Upper lobe of right lung (tissue), 1 donor: ENCODE measurements around the gene FALEC. TPM values are rescaled to one million over a fixed set of nuclear protein-coding genes. Genes with fewer than 3 reads are reported as not detected.

Experiments used
- ATAC-seq: fragments of 200-7000 bp; cut with Tn5 transposase; one replicate; pipeline ENCODE4 v1.9.1; 2020; ENCODE audit warnings: mild to moderate bottlenecking, moderate library complexity
- DNase-seq: peaks from one replicate; pipeline ENCODE4 v3.0.0-alpha.2; 2020
- H3K27ac ChIP-seq: fragments of 200-600 bp; one replicate; pipeline ENCODE4 v1.8.0; 2022
- H3K27me3 ChIP-seq: fragments of 200-600 bp; one replicate; pipeline ENCODE4 v1.8.0; 2022; ENCODE audit warnings: mild to moderate bottlenecking
- H3K36me3 ChIP-seq: fragments of 200-600 bp; one replicate; pipeline ENCODE4 v1.8.0; 2022
- H3K4me1 ChIP-seq: fragments of 200-600 bp; one replicate; pipeline ENCODE4 v1.8.0; 2022
- H3K4me3 ChIP-seq: fragments of 200-600 bp; one replicate; pipeline ENCODE4 v1.8.0; 2022; ENCODE audit warnings: mild to moderate bottlenecking
- H3K9me3 ChIP-seq: fragments of 200-600 bp; one replicate; pipeline ENCODE4 v1.8.0; 2022
- intact Hi-C: fragments of 100-400 bp; cut with DNase I; formaldehyde crosslinking; loops from one replicate; pipeline ENCODE4 v1.11.0; 2022
- total RNA-seq: library from RNA; stranded (reverse); fragmentation: NEBNext Ultra II Directional; extraction: Animal tissue kit (Norgen Biotek cat#: 25700); gene quantifications from one replicate; pipeline ENCODE4 v1.2.1, GENCODE V29; 2021
- TF ChIP-seq, protein P1 (sequence below): fragments of 200-600 bp; IDR thresholded peaks from one replicate; pipeline ENCODE4 v1.8.0; 2022; ENCODE audit warnings: antibody characterized with exemption
- donor health status: DM: no; HTN: yes; CAD: no; lungs with severe emphysema.

The FALEC gene
- total RNA-seq, 1 donor from 2014 or later = 1.0 TPM

DNA sequence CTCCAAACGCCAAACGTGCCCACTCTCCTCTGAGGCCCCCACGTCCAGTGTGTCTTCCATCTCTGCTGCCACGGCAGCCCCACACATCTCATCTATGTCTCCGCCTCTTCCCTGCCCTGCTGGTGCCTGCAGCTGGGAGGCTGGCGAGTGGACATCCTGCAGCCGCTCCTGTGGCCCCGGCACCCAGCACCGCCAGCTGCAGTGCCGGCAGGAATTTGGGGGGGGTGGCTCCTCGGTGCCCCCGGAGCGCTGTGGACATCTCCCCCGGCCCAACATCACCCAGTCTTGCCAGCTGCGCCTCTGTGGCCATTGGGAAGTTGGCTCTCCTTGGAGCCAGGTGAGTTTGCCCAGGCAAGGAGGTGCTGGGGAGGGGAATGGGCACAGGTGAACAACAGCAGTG, 42.3 kb downstream of the FALEC start:
- no peak for ATAC-seq

DNA sequence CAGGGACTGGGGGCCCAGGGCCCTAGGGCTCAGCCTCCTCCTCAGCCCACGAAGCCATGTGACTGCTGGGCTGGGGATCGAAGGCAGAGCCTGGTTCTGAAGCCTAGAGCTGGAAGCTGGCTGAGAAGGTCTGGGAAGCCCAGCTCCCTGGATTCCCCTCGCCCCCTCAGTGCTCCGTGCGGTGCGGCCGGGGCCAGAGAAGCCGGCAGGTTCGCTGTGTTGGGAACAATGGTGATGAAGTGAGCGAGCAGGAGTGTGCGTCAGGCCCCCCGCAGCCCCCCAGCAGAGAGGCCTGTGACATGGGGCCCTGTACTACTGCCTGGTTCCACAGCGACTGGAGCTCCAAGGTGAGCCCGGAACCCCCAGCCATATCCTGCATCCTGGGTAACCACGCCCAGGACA, 42.8 kb downstream of the FALEC start:
- intact Hi-C loops = no loop called here
- H3K4me1 ChIP-seq = peaks cover 38% of the 10 kb centered on the region
- H3K4me3 ChIP-seq = peak overlapping the region; percentile 44

More for the DNA sequence above, 42.3 kb downstream of the FALEC start:
- TF ChIP-seq, protein P1, sequence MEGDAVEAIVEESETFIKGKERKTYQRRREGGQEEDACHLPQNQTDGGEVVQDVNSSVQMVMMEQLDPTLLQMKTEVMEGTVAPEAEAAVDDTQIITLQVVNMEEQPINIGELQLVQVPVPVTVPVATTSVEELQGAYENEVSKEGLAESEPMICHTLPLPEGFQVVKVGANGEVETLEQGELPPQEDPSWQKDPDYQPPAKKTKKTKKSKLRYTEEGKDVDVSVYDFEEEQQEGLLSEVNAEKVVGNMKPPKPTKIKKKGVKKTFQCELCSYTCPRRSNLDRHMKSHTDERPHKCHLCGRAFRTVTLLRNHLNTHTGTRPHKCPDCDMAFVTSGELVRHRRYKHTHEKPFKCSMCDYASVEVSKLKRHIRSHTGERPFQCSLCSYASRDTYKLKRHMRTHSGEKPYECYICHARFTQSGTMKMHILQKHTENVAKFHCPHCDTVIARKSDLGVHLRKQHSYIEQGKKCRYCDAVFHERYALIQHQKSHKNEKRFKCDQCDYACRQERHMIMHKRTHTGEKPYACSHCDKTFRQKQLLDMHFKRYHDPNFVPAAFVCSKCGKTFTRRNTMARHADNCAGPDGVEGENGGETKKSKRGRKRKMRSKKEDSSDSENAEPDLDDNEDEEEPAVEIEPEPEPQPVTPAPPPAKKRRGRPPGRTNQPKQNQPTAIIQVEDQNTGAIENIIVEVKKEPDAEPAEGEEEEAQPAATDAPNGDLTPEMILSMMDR = no peak
- Histone ChIP-seq H3K36me3 (peaks cover 12% of the 10 kb centered on the region), H3K4me1 (peaks cover 38% of the 10 kb centered on the region), H3K27me3 (no peaks in the 10 kb centered on the region), H3K9me3 (no peaks in the 10 kb centered on the region), H3K4me3 (peak overlapping the region; percentile 44), H3K27ac (no peak overlapping the region)
- intact Hi-C loops = no loop called here
- DNase-seq = no peak

DNA sequence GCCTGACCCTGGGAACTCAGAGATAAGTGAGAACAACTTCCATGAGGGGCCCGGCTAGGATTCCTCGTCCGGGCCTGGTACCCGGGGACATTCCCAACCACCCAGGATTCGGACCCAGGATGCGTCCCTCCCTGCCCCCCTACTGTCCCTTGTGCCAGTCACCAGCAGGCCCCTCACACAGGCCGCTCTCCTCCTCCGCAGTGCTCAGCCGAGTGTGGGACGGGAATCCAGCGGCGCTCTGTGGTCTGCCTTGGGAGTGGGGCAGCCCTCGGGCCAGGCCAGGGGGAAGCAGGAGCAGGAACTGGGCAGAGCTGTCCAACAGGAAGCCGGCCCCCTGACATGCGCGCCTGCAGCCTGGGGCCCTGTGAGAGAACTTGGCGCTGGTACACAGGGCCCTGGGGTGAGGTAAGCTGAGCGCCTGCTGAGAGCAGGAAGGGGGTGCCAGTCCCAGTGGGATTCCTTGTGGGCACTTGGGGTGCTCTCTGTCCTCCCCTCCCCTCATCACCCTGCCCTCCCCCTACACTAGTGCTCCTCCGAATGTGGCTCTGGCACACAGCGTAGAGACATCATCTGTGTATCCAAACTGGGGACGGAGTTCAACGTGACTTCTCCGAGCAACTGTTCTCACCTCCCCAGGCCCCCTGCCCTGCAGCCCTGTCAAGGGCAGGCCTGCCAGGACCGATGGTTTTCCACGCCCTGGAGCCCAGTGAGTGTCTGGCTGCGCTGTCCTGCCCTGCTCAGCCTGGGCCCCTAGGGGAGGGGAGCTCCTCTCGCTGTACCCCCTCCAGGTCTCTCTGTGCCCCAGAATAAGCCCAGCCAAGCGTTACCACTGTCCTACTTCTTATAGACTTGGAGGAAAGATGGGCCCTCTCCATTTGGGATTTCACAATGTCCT, 43.5 kb downstream of the FALEC start:
- Histone ChIP-seq H3K27ac (peak overlapping the region; percentile 37), H3K4me1 (peaks cover 45% of the 10 kb centered on the region), H3K36me3 (peaks cover 12% of the 10 kb centered on the region), H3K9me3 (no peaks in the 10 kb centered on the region), H3K4me3 (peak overlapping the region; percentile 44), H3K27me3 (no peaks in the 10 kb centered on the region)
- intact Hi-C loops = no loop called here
- DNase-seq (peak; percentile 82), ATAC-seq (peak; percentile 0)
- TF ChIP-seq, protein P1 = no peak

More for the DNA sequence above, 42.8 kb downstream of the FALEC start:
- H3K27ac ChIP-seq = peak overlapping the region; percentile 37
- peaks cover 12% of the 10 kb centered on the region for H3K36me3 ChIP-seq
- TF ChIP-seq, protein P1 = no peak
- no peaks in the 10 kb centered on the region for H3K27me3 ChIP-seq
- H3K9me3 ChIP-seq = no peaks in the 10 kb centered on the region
- ATAC-seq (no peak), DNase-seq (no peak)

DNA sequence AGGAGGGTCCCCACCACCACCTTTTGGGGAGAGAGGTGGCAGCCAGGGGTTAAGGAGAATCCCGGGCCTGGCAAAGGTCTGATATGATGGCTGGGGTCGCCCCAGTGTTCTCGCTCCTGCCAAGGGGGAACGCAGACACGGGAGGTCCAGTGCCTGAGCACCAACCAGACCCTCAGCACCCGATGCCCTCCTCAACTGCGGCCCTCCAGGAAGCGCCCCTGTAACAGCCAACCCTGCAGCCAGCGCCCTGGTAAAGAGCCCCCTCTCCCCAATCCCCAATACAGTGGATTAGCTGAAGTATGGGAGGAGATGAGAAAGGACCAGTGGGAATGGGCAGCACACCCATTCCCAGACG, 44.1 kb downstream of the FALEC start:
- ATAC-seq = no peak
- intact Hi-C loops = no loop called here
- no peaks in the 10 kb centered on the region for H3K9me3 ChIP-seq
- DNase-seq = no peak
- no peak overlapping the region for H3K4me3 ChIP-seq
- H3K27me3 ChIP-seq = no peaks in the 10 kb centered on the region
- peaks cover 51% of the 10 kb centered on the region for H3K4me1 ChIP-seq
- H3K27ac ChIP-seq = peak overlapping the region; percentile 37
- peaks cover 12% of the 10 kb centered on the region for H3K36me3 ChIP-seq
- TF ChIP-seq, protein P1 = no peak

DNA sequence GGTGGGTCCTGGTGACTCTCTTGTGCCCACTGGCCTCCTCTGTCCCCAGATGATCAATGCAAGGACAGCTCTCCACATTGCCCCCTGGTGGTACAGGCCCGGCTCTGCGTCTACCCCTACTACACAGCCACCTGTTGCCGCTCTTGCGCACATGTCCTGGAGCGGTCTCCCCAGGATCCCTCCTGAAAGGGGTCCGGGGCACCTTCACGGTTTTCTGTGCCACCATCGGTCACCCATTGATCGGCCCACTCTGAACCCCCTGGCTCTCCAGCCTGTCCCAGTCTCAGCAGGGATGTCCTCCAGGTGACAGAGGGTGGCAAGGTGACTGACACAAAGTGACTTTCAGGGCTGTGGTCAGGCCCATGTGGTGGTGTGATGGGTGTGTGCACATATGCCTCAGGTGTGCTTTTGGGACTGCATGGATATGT, 44.5 kb downstream of the FALEC start:
- ATAC-seq = peak; percentile 39
- DNase-seq = peak; percentile 85
- intact Hi-C loops = no loop called here
- peak overlapping the region; percentile 66 for H3K4me3 ChIP-seq
- peak overlapping the region; percentile 100 for H3K27ac ChIP-seq
- peaks cover 12% of the 10 kb centered on the region for H3K36me3 ChIP-seq
- H3K9me3 ChIP-seq = no peaks in the 10 kb centered on the region
- TF ChIP-seq, protein P1 = peak; percentile 91
- peaks cover 55% of the 10 kb centered on the region for H3K4me1 ChIP-seq
- no peaks in the 10 kb centered on the region for H3K27me3 ChIP-seq
